PC-9 (cell line): Measurements from ENCODE around the gene ANKS1B.

Experiments used
- CTCF ChIP-seq: fragments of 200-600 bp; sonication (generic); conservative IDR thresholded peaks from 2 replicates; pipeline ENCODE4 v1.6.1; 2017; ENCODE audit warnings: mixed run types, antibody characterized with exemption, mild to moderate bottlenecking, moderate library complexity
- EZH2 ChIP-seq: fragments of 200-600 bp; sonication (generic); IDR thresholded peaks from 2 replicates; pipeline ENCODE4 v1.8.0; 2017; ENCODE audit warnings: antibody characterized with exemption, low read depth

GRCh38 chr12:99454539-99455172 is 530.1 kb downstream of the ANKS1B start:
- TF ChIP-seq EZH2 (no peak), CTCF (no peak)
